Effector CD8-positive, alpha-beta T cell (primary cell): ENCODE measurements around the gene TEF.

Source experiments
- DNase-seq: peaks from one replicate; lab custom pipeline; 2025; lab: John Stamatoyannopoulos, UW
- total RNA-seq, 4 experiments: gene quantifications; one replicate each; lab custom pipeline; 2026; lab: John Stamatoyannopoulos, UW

TEF gene, protein sequence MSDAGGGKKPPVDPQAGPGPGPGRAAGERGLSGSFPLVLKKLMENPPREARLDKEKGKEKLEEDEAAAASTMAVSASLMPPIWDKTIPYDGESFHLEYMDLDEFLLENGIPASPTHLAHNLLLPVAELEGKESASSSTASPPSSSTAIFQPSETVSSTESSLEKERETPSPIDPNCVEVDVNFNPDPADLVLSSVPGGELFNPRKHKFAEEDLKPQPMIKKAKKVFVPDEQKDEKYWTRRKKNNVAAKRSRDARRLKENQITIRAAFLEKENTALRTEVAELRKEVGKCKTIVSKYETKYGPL
- total RNA-seq, result 6.0 to 23.2 (median 12.6) reads per million in 4 experiments

DNA sequence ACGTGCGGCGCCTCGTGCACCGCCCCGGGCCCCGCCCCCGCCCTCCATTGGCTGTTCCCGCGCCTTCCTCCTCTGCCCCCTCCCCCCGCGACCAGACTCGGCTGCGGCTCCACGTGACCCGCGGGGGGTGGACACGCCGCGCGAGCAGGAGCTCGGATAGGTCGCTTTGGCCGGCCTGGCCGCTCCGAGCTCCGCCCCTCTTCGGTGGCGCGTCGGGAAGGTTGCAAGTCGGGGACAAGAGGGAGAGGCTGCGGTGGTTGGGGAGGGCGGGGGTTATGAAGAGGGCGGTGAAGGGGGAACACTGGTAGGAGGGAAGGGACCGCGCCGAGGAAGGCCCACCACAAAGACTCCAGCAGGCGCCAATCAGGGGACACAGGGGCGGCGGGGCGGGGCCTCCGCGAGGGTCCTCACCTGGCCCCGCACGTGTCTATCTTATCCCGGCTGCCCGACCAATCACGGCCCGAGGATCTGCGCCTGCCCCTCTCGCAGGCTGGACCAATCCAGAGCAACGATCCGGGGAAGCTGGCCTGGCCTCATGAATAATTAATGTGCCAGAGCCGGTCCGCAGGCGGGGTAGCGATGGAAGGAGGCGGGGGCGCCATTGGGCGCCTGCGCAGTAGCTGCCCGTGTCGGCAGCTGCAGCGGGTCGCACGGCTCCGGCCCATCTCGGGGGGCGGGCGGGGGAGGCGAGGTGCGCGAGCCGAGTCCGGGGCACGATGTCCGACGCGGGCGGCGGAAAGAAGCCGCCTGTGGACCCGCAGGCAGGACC, at the start of gene TEF:
Gene TEF (plus strand): TSS at position 614 of the 769 bp plus-strand sequence. CDS start 103 bp downstream, at position 717.
- peak; percentile 99 for DNase-seq

DNA sequence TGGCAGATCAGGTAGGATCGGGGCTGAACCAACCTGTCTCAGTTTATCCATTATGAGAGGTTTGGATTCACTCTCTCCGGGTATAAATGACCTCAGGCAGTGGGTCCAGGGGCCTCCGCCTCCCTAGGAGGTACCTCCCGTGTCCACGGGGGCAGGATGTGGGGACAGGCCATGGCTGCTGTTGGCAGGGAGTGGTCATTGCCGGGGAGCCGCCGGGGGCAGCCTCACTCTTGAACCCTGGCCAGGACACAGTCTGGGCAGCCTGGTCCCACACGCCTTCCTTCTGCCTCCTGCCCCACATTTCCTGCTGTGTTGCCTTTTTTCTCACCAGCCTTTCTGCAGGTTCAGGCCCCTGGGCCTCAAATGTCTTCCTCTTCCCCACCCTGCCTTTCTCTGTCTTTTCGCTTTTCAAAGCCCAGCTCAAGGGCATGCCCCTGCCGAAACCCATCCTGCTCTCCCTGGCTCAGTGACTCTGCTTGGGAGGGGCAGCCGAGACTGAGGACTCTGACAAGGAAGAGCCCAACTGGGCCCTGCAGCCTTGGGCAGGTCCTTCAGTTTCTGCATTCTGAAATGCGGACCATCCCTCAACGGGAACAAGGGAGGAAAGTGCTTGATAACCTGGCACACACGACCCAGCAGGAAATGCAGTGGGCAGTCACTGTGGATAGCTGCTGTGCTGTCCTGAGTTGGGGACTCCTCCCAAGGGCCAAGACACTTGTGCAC, 49.4 kb upstream of the TEF start:
- DNase-seq, result no peak

DNA sequence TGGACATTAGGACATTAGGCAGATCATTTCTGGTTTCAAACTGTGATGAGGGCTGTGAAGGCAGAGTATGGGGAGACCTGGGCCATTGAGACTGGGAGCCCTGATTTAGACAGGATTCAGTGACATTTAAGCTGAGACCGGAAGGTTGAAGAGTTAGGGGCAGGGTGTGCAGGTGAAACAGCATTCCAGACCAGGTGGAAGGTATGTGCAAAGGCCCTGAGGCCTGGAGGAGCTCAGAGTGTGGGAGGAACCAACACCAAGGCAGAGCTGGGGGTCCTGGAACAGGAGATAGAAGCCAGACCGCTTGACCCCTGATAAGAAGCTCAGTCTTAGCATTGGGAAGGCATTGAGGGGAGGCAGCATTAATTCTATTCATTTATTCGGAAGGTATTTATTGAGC, 47.9 kb upstream of the TEF start:
- no peak for DNase-seq

DNA sequence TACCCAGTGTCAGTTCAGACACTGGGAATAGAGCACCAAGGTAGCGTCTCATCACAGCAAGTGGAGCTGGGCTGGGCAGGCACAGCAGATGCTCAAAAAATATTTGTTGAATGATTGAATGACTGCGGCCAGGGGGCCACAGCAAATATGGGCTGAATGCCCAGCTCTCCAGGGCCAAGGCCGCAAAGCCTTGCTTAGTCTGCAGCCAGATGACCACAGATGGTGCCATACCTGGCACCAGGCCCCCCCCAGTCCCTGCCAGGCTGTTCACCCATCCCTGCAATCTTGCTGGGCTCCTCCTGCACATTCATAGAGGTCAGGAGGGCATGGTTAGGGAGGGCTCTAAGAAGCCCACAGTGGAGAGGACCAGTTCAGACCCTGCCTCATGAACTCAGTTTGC, 47.5 kb upstream of the TEF start:
- no peak for DNase-seq

DNA sequence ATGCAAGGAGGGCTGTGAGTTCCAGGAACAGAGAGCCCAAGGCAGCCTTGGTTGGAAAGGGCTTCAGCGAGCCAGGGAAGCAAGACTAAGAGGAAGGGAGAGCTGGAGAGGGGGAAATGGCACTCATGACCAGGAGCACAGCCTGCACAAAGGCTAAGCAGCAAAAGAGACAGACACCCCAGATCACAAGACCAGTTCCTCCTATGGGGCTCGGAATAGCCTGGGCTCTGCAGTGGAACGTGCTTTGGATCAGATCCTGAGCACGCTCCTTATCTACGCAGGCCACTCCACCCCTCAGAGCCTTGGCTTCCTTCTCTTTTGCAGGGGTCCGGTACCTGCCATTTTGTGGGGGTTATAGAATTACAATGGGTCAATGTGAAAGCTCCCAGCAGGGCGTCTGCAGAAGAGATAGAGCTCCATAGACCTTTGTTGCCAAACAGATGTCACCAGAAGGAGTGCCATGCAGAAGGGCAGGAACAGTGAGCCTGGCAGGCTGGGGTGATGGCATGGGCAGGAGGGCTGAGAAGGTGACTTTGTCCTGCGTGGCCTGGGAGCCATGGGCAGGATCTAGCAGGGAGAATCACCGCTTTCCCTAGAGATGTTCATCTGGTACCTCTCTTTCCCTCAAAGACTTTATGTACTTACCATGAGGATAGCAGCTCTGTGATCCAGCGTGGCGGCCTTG, 46.6 kb upstream of the TEF start:
- no peak for DNase-seq

DNA sequence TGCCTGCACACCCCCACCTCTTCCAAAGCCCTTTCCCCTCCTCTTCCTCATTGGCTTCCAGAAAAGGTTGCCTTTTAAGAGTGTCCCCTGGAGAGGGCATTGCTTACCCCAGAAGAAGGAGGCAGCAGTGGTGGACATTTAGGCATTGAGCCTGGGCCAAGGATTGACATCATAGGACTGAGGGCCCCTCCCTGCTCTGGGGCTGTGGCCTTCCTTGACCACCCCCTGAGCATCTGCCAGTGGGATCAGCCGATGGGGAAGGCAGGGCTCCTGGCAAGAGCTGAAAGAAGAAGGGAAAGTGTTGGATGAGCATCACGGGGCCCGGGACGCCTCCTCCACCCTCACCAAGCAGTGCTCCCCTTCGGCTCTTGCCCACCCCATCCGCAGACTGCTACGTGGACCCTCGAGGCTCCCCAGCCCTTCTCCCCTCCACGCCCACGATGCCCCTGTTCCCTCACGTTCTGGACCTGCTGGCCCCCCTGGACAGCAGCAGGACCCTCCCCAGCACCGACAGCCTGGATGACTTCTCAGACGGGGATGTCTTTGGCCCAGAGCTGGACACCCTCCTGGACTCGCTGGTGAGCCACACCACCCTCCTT, 43.0 kb upstream of the TEF start:
- no peak for DNase-seq

DNA sequence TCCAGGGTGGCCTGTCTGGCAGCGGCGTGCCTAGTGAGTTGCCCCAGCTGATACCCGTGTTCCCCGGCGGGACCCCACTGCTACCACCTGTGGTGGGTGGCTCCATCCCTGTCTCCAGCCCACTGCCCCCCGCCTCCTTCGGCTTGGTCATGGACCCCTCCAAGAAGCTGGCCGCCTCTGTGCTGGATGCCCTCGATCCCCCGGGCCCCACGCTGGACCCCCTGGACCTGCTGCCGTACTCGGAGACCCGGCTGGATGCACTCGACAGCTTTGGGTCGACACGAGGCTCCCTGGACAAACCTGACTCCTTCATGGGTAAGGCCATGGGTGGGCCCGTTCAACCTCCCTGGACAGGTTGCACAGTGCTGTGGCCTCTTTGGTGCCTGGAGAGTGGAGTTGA, 41.9 kb upstream of the TEF start:
- no peak for DNase-seq

DNA sequence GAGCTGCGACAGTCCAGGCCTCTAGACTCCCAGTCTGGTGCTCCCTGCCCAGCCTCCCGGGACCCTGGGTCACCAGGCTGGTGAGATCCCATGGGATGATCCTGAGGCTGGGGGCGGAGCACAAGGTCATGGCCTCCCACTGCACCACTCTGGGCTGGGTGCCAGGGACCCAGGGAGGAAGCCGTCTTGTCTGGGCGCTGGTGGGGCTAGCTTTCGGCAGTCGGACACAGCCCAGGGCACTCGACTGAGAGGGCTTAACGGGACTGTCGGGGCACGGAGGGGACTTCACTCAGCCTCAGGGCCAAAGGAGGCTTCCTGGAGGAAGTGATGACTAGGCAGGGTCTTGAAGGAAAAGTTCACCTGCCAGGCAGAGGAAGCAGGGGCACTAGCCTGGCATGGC, 41.4 kb upstream of the TEF start:
- DNase-seq, result no peak

DNA sequence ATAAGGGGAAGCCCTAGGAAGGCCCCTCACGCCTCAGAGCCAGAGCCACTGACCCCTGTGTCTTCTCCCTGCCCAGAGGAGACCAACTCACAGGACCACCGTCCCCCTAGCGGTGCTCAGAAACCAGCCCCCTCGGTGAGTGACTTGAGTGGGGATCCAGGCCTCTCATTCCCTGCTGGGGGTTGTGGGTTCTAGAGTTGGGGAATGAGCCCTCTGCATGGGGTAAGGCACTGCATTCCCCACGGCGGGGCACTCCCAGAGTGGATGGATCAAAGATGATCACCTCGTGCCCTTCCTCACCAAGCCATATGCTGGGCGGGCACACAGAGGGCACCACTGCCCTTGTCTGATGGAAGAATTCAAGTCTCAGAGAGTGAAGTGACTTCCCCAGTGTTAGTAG, 40.7 kb upstream of the TEF start:
- no peak for DNase-seq

DNA sequence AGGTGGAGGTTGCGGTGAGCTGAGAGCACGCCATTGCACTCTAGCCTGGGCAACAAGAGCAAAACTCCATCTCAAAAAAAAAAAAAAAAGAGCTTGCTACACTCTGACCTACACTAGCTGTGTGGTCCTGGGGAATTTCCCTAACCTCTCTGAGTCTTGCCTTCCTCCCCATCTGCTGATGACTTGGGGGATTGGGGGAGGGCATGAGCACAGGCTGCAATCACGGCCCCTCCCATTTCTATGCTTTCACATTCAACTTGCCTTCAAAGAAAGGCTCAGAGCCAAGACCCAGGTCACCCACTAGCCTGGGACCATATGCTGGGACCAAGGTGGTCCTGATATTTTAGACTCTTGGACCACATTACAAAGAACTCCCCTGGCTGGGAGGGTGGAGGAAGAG, 39.8 kb upstream of the TEF start:
- DNase-seq, result no peak

DNA sequence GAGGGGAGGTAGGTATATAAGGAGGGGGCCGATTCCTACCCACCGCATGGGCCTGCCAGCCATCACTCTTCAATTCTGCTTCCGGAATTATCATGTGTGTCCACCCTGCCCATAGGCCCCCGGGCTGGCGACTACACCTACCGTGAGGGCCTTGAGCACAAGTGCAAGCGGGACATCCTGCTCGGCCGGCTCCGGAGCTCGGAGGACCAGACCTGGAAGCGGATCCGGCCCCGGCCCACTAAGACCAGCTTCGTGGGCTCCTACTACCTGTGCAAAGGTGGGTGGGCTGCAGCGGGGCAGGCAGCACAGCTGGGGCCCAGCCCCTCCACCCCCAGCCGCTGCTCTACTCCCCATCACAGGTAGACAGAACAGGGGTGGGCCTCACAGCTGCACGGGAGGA, 38.4 kb upstream of the TEF start:
- no peak for DNase-seq

DNA sequence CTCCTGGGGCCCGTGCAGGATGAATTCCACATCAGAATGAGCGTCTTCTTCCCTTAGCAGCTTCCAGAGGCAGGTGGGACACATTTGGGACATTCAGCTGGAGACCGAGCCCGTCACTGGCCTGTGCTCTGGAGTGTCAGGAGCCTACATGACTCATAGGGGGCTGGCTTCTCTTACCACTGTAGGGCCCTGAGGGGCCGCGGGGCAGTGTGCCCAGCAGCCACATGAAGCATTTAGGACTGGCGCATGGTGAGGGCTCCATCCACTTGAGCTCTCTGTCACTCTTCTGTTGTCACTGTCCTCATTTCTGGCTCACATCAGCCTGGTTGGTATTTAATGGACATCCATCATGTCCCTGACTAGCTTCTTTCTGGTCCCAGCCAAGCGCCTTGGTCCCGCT, 38.0 kb upstream of the TEF start:
- no peak for DNase-seq

DNA sequence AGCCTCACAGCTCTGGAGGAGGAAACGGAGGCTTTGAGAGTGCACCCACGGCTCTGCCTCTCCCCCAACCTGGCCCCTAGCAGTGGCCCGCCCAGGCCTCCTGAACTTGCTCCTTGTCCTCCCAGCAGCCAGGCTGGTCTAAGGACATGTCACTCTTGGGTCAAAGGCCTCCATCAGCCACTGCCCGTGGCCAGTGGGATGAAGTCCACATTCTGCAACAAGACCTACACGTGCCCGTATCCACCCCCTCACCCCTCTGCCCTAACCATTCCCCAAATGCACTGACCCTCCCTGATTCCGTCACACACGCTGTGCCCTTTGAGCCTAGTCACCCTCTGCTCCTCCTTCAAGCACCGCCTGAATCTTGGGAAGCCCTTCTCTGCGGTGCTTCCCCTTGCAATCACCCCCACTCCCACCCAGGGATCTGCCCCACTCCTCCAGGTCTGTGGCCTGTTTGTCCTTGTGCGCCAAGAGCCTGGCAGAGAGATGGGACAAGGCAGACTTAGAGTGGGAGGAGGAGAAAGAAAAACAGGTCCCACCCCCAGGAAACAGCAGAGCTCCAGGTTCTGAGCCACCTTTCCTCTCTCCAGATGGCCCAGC, 37.5 kb upstream of the TEF start:
- no peak for DNase-seq

DNA sequence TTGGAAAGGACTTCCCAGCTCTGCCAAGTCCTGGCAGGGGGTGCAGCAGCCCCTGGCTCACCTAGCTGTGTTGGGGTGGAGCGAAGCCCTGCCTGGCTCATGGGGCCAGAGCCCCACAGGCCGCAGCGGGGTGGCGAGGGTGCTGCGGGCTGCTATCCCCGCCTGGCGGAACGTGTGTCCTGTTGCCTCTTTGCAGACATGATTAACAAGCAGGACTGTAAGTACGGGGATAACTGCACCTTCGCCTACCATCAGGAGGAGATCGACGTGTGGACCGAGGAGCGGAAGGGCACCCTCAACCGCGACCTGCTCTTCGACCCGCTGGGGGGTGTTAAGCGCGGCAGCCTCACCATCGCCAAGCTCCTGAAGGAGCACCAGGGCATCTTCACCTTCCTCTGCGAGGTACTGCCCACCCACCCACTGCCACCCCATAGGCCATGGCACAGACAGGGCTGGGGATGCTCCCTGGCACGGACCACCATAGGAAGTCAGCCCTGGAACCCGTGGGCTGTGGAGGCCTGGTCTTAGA, 35.9 kb upstream of the TEF start:
- no peak for DNase-seq

DNA sequence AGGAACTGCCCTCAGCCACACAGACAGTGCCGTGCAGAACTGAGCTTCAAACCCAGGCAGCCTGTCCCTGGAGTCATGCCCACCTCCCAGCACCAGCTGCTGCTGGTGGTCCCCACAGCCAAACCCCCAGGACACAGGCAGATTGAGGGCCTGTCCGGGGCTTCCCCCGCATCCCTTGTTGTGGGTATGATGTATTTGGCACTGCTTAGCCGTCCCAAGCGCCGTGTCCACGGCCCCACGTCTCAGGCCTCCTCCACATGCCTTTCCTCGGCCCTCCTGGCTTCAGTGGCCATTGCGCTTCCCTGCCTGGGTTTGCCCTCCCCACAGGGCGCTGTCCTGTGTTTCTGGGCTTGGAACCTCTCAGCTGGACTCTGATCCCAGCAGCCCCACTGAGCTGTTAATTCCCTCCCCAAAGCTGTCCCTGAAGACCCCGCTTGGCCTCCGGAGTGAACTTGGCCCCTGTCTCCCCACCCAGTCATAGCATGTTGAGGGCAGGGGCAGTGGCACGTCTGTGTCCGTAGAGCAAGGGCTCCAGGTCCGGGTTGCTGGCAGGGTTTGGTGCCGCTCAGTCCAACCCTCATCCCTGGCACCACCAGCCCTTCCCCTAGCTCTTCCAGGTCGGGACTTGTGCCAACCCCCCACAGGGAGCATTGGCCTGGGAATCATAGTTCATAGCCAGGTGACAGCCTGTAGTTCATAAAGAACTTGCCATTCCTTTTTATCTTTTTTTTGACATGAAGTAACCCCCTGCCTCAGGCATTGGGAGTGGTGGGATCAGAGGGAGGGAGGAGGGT, 34.5 kb upstream of the TEF start:
- DNase-seq, result no peak

DNA sequence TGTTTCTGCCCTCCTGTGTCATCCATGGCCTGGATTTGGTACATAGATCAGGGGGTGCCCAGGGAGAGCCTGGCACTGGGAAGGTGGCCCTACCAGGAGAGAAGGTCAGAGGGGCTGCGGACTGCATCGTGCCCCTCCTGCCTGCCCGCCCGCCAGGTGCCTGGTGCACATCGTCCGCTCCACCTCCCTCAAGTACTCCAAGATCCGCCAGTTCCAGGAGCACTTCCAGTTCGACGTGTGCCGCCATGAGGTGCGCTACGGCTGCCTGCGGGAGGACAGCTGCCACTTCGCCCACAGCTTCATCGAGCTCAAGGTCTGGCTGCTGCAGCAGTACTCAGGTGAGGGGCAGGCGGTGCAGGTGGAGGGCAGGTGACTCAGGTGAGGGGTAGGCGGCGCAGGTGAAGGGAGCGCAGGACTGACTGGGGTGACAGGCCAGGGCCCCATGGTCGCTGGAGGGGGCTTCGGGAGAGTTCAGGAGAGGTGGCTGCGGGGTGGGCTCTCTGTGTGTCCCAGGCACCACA, 32.7 kb upstream of the TEF start:
- no peak for DNase-seq

DNA sequence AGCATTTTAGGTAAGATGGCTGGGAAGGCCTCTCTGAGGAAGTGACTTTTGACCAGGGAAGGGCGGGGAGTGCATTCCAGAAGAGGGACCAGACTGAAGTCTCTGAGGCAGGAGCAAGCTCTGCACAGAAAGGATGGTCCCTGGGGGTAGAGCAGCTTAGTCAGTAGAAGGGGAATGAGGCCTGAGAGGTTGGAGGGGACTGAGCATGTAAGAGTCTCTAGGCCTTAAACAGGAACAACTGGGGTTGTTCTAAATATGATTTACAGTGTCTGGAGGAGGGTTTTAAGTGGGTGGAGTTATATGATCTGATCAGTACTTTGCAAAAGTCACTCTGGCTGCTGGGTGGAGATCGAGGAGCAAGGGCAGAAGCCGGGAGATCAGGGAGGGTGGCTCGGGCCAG, 31.7 kb upstream of the TEF start:
- DNase-seq, result no peak

DNA sequence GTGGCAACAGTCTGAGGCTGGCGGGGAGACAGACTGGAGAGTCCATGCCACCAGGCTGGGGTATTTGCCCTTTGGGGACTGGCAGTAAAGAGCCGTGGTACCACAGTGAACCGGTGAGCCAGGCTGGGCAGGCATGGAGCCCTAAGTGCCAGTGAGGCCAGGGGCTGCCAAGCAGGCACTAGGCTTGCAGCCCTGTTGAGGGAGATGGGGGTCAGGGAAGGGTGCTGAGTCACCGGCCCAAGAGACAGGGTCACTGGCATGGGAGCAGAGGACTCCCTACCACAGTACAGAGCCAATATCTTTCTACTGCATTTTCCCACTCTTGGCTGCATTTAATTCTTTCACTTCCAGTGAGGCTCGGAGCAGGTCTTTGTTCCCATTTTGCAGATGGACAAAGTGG, 30.7 kb upstream of the TEF start:
- DNase-seq, result no peak

DNA sequence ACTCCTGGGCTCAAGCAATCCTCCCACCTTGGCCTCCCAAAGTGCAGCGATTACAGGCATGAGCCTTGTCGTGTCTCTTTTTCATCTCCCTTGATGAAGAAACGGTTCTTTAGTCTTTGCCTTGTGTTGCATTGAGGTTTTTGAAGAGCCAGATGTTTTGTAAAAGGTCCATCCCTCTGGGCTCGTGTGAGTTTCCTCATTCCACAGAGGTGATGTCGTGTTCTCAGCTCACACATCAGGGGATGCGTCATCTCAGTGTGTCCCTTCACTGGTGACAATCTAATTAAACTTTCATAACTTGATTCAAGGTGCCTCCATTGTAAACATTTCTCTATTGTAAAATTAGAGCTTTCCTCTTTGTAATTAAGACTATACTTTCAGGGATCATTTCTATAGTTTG, 29.7 kb upstream of the TEF start:
- no peak for DNase-seq
